K562 (cell line): Measurements from ENCODE around the gene DNALI1. TPM values are rescaled to one million over a fixed set of nuclear protein-coding genes. Genes with fewer than 3 reads are reported as not detected.

ENCODE experiments used
- ETV1 ChIP-seq: fragments of 450-650 bp; conservative IDR thresholded peaks from 2 replicates; pipeline ENCODE4 v1.6.1; 2016; ENCODE audit warnings: missing genetic modification characterization, control low read depth, low read depth, missing compliant biosample characterization
- GTF2E2 ChIP-seq: fragments of 200-800 bp; sonication (Bioruptor generic); IDR thresholded peaks from 2 replicates; pipeline ENCODE4 v1.6.1; 2016; ENCODE audit warnings: missing genetic modification characterization, missing compliant biosample characterization
- HDGF ChIP-seq: fragments of 450-650 bp; IDR thresholded peaks from 2 replicates; pipeline ENCODE4 v1.6.1; 2016
- HIVEP1 ChIP-seq: fragments of 250-450 bp; sonication (Bioruptor Pico); IDR thresholded peaks from 2 replicates; pipeline ENCODE4 v1.4.0; 2020; ENCODE audit warnings: mild to moderate bottlenecking
- HMGN3 ChIP-seq: IDR thresholded peaks from 2 replicates; pipeline ENCODE4 v1.6.1; 2011; ENCODE audit warnings: borderline replicate concordance, low read depth, mild to moderate bottlenecking, mixed read lengths, low read length; ENCODE audit not compliant: insufficient read length; ENCODE audit errors: extremely low read depth
- HSF4 ChIP-seq: fragments of 250-450 bp; sonication (Bioruptor Pico); IDR thresholded peaks from 2 replicates; pipeline ENCODE4 v2.1.2; 2022; ENCODE audit warnings: mild to moderate bottlenecking, moderate library complexity, borderline replicate concordance
- KDM1A ChIP-seq, 2 experiments: fragments of 450-650 bp; IDR thresholded peaks; 2 replicates each; pipeline ENCODE4 v1.6.1; 2016; ENCODE audit warnings: mild to moderate bottlenecking in 2 of 2
- POLR2G ChIP-seq: fragments of 200-400 bp; formaldehyde crosslinking; IDR thresholded peaks from 2 replicates; pipeline ENCODE4 v1.6.1; 2017; ENCODE audit warnings: low read depth, mild to moderate bottlenecking, antibody characterized with exemption, low read length, moderate library complexity
- PYGO2 ChIP-seq: fragments of 450-650 bp; IDR thresholded peaks from 2 replicates; pipeline ENCODE4 v1.6.1; 2016; ENCODE audit warnings: mild to moderate bottlenecking, missing genetic modification characterization, moderate library complexity, missing compliant biosample characterization
- RFX7 ChIP-seq: fragments of 250-450 bp; sonication (Bioruptor Pico); IDR thresholded peaks from 2 replicates; pipeline ENCODE4 v1.5.1; 2021; ENCODE audit warnings: mild to moderate bottlenecking
- TOE1 ChIP-seq, 2 experiments: fragments of 450-650 bp in 1 of 2; sonication (generic) in 1 of 2; formaldehyde crosslinking in 1 of 2; IDR thresholded peaks; 2 replicates each; pipeline versions ENCODE4 v1.7.1 to v1.8.0; 2016 to 2022; ENCODE audit warnings: borderline replicate concordance in 2 of 2, mild to moderate bottlenecking in 2 of 2, antibody characterized with exemption in 1 of 2, inconsistent platforms in 1 of 2, low read depth in 1 of 2, missing genetic modification reagents in 1 of 2, moderate library complexity in 1 of 2
- TSC22D4 ChIP-seq: fragments of 450-650 bp; IDR thresholded peaks from 2 replicates; pipeline ENCODE4 v1.6.1; 2016; ENCODE audit warnings: missing genetic modification characterization, missing biosample characterization, control low read depth
- ZKSCAN1 ChIP-seq: fragments of 150-350 bp; IDR thresholded peaks from 2 replicates; pipeline ENCODE4 v1.6.1; 2016; ENCODE audit warnings: low read depth, low read length
- ZNF232 ChIP-seq: sonication (generic); formaldehyde crosslinking; IDR thresholded peaks from 2 replicates; pipeline ENCODE4 v1.8.0; 2022; ENCODE audit warnings: mild to moderate bottlenecking, missing genetic modification reagents
- ZNF239 ChIP-seq: fragments of 250-450 bp; sonication (Bioruptor Pico); IDR thresholded peaks from 2 replicates; pipeline ENCODE4 v1.4.0; 2020; ENCODE audit warnings: mild to moderate bottlenecking
- polyA plus RNA-seq, 8 experiments: library from polyadenylated mRNA; depleted of rRNA in 4 of 8; stranded (reverse) in 5 of 8; unstranded in 3 of 8; fragments of >200 nt; fragmentation: Nextera tagmentation in 2 of 8; fragmentation: Illumina TruSeq in 1 of 8; extraction: Ambion mirVana in 2 of 8; extraction: Trizol in 1 of 8; gene quantifications; 2 replicates each; pipeline versions ENCODE4 v1.2.1 to v1.2.3, GENCODE V29; 2011 to 2014; ENCODE audit warnings: inconsistent platforms in 1 of 8, missing spikeins in 1 of 8
- total RNA-seq, 7 experiments: library from RNA; depleted of rRNA in 6 of 7; stranded (reverse); fragments of >200 nt in 6 of 7; fragmentation: Illumina TruSeq in 2 of 7; extraction: Trizol in 2 of 7; gene quantifications; 2 replicates each; pipeline versions ENCODE4 v1.2.1 to v1.2.3, GENCODE V29; 2011 to 2021; ENCODE audit warnings: low replicate concordance in 1 of 7
- TF ChIP-seq, protein P1 (sequence below), 2 experiments: IDR thresholded peaks; 2 replicates each; pipeline ENCODE4 v1.6.1; 2012; ENCODE audit warnings: improper control_type of control experiment in 2 of 2, low read depth in 2 of 2, low read length in 2 of 2, borderline replicate concordance in 1 of 2
- TF ChIP-seq, protein P2 (sequence below), 2 experiments: IDR thresholded peaks; 2 replicates each; pipeline ENCODE4 v1.6.1; 2011; ENCODE audit warnings: borderline replicate concordance in 1 of 2, control low read depth in 1 of 2, low read depth in 1 of 2, low read length in 1 of 2, mild to moderate bottlenecking in 1 of 2, mixed read lengths in 1 of 2, moderate library complexity in 1 of 2; ENCODE audit not compliant: insufficient read depth in 1 of 2, insufficient read length in 1 of 2, poor library complexity in 1 of 2, severe bottlenecking in 1 of 2; ENCODE audit errors: extremely low read depth in 1 of 2
- TF ChIP-seq, protein P3 (sequence below): IDR thresholded peaks from 2 replicates; pipeline ENCODE4 v1.6.1; 2011; ENCODE audit not compliant: insufficient read length; ENCODE audit errors: extremely low read depth
- TF ChIP-seq, protein P4 (sequence below): fragments of 250-450 bp; sonication (Bioruptor Pico); IDR thresholded peaks from 2 replicates; pipeline ENCODE4 v1.9.0; 2021; ENCODE audit warnings: mild to moderate bottlenecking, inconsistent platforms

Gene DNALI1
- total and polyA plus RNA-seq, 9 of the 15 experiments (the other 6 are each of a cell fraction or from before 2014, with no cell fraction given) = 0.87 to 5.6 (median 1.2) TPM

DNA sequence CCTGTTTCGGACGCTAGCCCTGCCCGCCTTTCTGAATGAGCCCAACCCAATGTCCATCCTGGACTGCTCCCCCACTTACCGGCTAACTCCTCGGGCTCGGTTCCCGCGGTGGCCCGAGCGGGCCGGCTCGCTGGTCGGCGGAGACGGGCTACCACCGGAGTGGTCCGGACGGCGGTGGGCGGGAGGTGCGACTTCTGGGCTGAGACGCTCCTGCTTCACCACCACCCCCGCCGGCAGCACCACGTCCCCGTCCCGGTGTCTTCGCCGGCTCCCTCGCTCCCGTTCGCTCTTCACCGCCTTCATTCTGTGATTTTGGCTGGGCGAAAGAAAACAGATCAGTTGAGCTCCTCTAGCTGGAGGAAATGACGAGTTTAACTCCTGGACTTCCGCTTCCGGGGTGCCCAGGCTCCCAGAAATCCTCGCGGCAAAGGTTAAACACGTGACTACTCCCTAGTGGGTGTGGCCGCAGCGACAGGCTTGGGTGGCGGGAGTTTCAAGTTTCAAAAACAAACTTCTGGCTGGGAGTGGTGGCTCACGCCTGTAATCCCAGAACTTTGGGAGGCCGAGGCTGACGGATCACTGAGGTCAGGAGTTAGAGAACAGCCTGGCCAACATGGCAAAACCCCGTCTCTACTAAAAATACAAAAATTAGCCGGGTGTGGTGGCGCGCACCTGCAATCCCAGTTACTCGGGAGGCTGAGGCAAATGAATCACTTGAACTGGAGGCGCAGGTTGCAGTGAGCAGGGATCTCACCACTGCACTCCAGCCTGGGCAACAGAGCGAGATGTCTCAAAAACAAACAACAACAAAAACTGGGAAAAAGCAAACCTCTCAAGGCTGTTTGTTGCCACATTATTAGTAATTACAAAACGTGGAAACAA lies 2.6 kb upstream of the DNALI1 start, which contains the start of gene SNIP1 (continued):
- TF ChIP-seq TSC22D4 (tag) (no peak), PYGO2 (tag) (no peak), HIVEP1 (0 out of 2 replicates have a peak, but pooled peaks have one; percentile 17), TOE1 (IDR thresholded peaks at IDR 0.05; ENCODE audit: borderline replicate concordance) (peak; percentile 99), TOE1 (CRISPR knock-in tag; IDR thresholded peaks at IDR 0.05; ENCODE audit: borderline replicate concordance, low read depth) (no peak), HMGN3 (peak; percentile 57), ETV1 (tag) (peak; percentile 56), HSF4 (no peak), ZNF239 (CRISPR knock-in tag) (peak; percentile 42; the same call in 1 of the 2 replicates), POLR2G (peak; percentile 87), RFX7 (CRISPR knock-in tag) (no peak), GTF2E2 (tag) (peak; percentile 75; the same call in 1 of the 2 replicates), KDM1A (IDR thresholded peaks at IDR 0.05) (peak; percentile 86 to 96), ZNF232 (CRISPR knock-in tag) (0 out of 2 replicates have a peak, but pooled peaks have one; percentile 18), HDGF (peak; percentile 95), ZKSCAN1 (0 out of 2 replicates have a peak, but pooled peaks have one; percentile 16)
- TF ChIP-seq, protein P1, sequence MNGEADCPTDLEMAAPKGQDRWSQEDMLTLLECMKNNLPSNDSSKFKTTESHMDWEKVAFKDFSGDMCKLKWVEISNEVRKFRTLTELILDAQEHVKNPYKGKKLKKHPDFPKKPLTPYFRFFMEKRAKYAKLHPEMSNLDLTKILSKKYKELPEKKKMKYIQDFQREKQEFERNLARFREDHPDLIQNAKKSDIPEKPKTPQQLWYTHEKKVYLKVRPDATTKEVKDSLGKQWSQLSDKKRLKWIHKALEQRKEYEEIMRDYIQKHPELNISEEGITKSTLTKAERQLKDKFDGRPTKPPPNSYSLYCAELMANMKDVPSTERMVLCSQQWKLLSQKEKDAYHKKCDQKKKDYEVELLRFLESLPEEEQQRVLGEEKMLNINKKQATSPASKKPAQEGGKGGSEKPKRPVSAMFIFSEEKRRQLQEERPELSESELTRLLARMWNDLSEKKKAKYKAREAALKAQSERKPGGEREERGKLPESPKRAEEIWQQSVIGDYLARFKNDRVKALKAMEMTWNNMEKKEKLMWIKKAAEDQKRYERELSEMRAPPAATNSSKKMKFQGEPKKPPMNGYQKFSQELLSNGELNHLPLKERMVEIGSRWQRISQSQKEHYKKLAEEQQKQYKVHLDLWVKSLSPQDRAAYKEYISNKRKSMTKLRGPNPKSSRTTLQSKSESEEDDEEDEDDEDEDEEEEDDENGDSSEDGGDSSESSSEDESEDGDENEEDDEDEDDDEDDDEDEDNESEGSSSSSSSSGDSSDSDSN (IDR thresholded peaks at IDR 0.05; ENCODE audit: borderline replicate concordance in 1 of 2, low read depth in 2 of 2, low read length in 2 of 2) = peak in 1 of 2 experiments; percentile 37; a peak in 1 of 4 replicates
- TF ChIP-seq, protein P2, sequence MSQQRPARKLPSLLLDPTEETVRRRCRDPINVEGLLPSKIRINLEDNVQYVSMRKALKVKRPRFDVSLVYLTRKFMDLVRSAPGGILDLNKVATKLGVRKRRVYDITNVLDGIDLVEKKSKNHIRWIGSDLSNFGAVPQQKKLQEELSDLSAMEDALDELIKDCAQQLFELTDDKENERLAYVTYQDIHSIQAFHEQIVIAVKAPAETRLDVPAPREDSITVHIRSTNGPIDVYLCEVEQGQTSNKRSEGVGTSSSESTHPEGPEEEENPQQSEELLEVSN (IDR thresholded peaks at IDR 0.05; ENCODE audit: borderline replicate concordance in 1 of 2, extremely low read depth in 1 of 2, insufficient read depth in 1 of 2, insufficient read length in 1 of 2, low read depth in 1 of 2, low read length in 1 of 2, poor library complexity in 1 of 2, severe bottlenecking in 1 of 2) = peak; percentile 16 to 82
- TF ChIP-seq, protein P3, sequence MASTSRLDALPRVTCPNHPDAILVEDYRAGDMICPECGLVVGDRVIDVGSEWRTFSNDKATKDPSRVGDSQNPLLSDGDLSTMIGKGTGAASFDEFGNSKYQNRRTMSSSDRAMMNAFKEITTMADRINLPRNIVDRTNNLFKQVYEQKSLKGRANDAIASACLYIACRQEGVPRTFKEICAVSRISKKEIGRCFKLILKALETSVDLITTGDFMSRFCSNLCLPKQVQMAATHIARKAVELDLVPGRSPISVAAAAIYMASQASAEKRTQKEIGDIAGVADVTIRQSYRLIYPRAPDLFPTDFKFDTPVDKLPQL = no peak
- TF ChIP-seq, protein P4, sequence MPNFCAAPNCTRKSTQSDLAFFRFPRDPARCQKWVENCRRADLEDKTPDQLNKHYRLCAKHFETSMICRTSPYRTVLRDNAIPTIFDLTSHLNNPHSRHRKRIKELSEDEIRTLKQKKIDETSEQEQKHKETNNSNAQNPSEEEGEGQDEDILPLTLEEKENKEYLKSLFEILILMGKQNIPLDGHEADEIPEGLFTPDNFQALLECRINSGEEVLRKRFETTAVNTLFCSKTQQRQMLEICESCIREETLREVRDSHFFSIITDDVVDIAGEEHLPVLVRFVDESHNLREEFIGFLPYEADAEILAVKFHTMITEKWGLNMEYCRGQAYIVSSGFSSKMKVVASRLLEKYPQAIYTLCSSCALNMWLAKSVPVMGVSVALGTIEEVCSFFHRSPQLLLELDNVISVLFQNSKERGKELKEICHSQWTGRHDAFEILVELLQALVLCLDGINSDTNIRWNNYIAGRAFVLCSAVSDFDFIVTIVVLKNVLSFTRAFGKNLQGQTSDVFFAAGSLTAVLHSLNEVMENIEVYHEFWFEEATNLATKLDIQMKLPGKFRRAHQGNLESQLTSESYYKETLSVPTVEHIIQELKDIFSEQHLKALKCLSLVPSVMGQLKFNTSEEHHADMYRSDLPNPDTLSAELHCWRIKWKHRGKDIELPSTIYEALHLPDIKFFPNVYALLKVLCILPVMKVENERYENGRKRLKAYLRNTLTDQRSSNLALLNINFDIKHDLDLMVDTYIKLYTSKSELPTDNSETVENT = peak; percentile 52; the same call in 1 of the 2 replicates
